H1 (cell line): ENCODE results near the gene AHRR. TPM values are rescaled to one million over a fixed set of nuclear protein-coding genes. Genes with fewer than 3 reads are reported as not detected.

Experiments used
- CTCF ChIA-PET: fragments of 300-600 bp; sonication (Branson Sonifier 250); formaldehyde crosslinking; loops from one replicate; lab custom pipeline; 2021; ENCODE audit not compliant: partially characterized antibody; lab: Charles Lee
- POLR2A ChIA-PET: fragments of 300-600 bp; sonication (Branson Sonifier 250); formaldehyde crosslinking; loops from one replicate; lab custom pipeline; 2021; ENCODE audit warnings: inconsistent platforms; ENCODE audit not compliant: partially characterized antibody; lab: Charles Lee
- DNase-seq, 2 experiments: peaks; one replicate each; pipeline versions ENCODE4 v3.0.0 to v3.0.0-alpha.2; 2010 to 2022; ENCODE audit warnings: low spot score in 2 of 2, low read depth in 1 of 2, mixed read lengths in 1 of 2
- FAIRE-seq: peaks from 2 replicates; lab custom pipeline; 2011; peaks lifted over from hg19 to GRCh38; lab: Jason Lieb, UNC
- H2AFZ ChIP-seq: 2 replicates; pipeline ENCODE4 v1.8.1; 2012; ENCODE audit warnings: low read length, inconsistent platforms
- H2AK5ac ChIP-seq: 2 replicates; pipeline ENCODE4 v1.6.1; 2013; ENCODE audit warnings: low read depth, low read length
- H2BK120ac ChIP-seq: replicated peaks from 2 replicates; pipeline ENCODE3; 2013; ENCODE audit warnings: low read depth, low read length, inconsistent platforms
- H2BK12ac ChIP-seq: 2 replicates; pipeline ENCODE4 v1.6.1; 2013; ENCODE audit warnings: low read depth, low read length
- H2BK15ac ChIP-seq: 2 replicates; pipeline ENCODE4 v1.6.1; 2013; ENCODE audit warnings: low read length
- H2BK20ac ChIP-seq: 2 replicates; pipeline ENCODE4 v1.6.1; 2013; ENCODE audit warnings: low read length
- H2BK5ac ChIP-seq: 2 replicates; pipeline ENCODE4 v1.6.1; 2013; ENCODE audit warnings: low read depth, low read length
- H3K14ac ChIP-seq: 2 replicates; pipeline ENCODE4 v1.6.1; 2013; ENCODE audit warnings: inconsistent platforms; ENCODE audit not compliant: insufficient read length
- H3K18ac ChIP-seq: 2 replicates; pipeline ENCODE4 v1.6.1; 2013; ENCODE audit warnings: low read length; ENCODE audit errors: extremely low read depth
- H3K23ac ChIP-seq: 2 replicates; pipeline ENCODE4 v1.6.1; 2013; ENCODE audit warnings: inconsistent platforms; ENCODE audit not compliant: insufficient read length
- H3K23me2 ChIP-seq: 2 replicates; pipeline ENCODE4 v1.6.1; 2013; ENCODE audit warnings: low read depth, low read length
- H3K27ac ChIP-seq: 2 replicates; pipeline ENCODE4 v1.6.1; 2011; ENCODE audit warnings: low read depth, low read length, inconsistent platforms
- H3K27me3 ChIP-seq, 4 experiments: replicated peaks in 1 of 4; 1 replicate in 1 of 4; 2 replicates in 3 of 4; pipeline versions ENCODE4 v1.6.1 to v1.8.1; 2011 to 2013; ENCODE audit warnings: low read length in 3 of 4, mild to moderate bottlenecking in 3 of 4, inconsistent platforms in 2 of 4, mixed read lengths in 2 of 4, moderate library complexity in 1 of 4; ENCODE audit not compliant: control insufficient read depth in 3 of 4, insufficient read depth in 3 of 4; ENCODE audit errors: extremely low read depth in 1 of 4
- H3K36me3 ChIP-seq, 4 experiments: 2 replicates each; pipeline versions ENCODE4 v1.6.1 to v1.8.1; 2011 to 2013; ENCODE audit warnings: mild to moderate bottlenecking in 4 of 4, low read length in 3 of 4, moderate library complexity in 2 of 4, control low read depth in 1 of 4, inconsistent platforms in 1 of 4; ENCODE audit not compliant: insufficient read depth in 4 of 4, control insufficient read depth in 2 of 4
- H3K4ac ChIP-seq: replicated peaks from 2 replicates; pipeline ENCODE3; 2013; ENCODE audit warnings: low read length, low read depth, mixed read lengths, inconsistent platforms; ENCODE audit not compliant: insufficient read length
- H3K4me1 ChIP-seq, 4 experiments: replicated peaks in 1 of 4; 1 replicate in 1 of 4; 2 replicates in 3 of 4; pipeline versions ENCODE4 v1.6.1 to v1.8.1; 2011 to 2013; ENCODE audit warnings: low read length in 3 of 4, inconsistent platforms in 2 of 4, mixed read lengths in 1 of 4; ENCODE audit not compliant: insufficient read depth in 4 of 4, control insufficient read depth in 3 of 4
- H3K4me2 ChIP-seq, 2 experiments: 2 replicates each; pipeline versions ENCODE4 v1.6.1 to v1.8.1; 2011 to 2013; ENCODE audit warnings: low read depth in 2 of 2, low read length in 2 of 2, control low read depth in 1 of 2, inconsistent platforms in 1 of 2, mild to moderate bottlenecking in 1 of 2; ENCODE audit not compliant: insufficient read depth in 1 of 2
- H3K4me3 ChIP-seq, 4 experiments: fragments of 200-600, 300-600 bp in 1 of 4; sonication (generic), shearing (Covaris generic), sonication (Bioruptor Twin) in 1 of 4; 2 replicates each; pipeline versions ENCODE4 v1.5.1 to v1.8.1; 2011 to 2016; ENCODE audit warnings: low read length in 4 of 4, low read depth in 3 of 4, control low read depth in 2 of 4, inconsistent platforms in 2 of 4, mild to moderate bottlenecking in 2 of 4, mixed read lengths in 1 of 4, moderate library complexity in 1 of 4; ENCODE audit not compliant: insufficient read depth in 2 of 4; ENCODE audit errors: extremely low read depth in 1 of 4
- H3K56ac ChIP-seq: replicated peaks from 2 replicates; pipeline ENCODE3; 2013; ENCODE audit warnings: low read depth, mild to moderate bottlenecking, mixed read lengths, low read length, inconsistent platforms; ENCODE audit not compliant: insufficient read length
- H3K79me1 ChIP-seq: 2 replicates; pipeline ENCODE4 v1.6.1; 2013; ENCODE audit warnings: low read depth, low read length, control low read depth
- H3K79me2 ChIP-seq, 2 experiments: 2 replicates each; pipeline versions ENCODE4 v1.6.1 to v1.8.1; 2012 to 2013; ENCODE audit warnings: low read length in 2 of 2, mild to moderate bottlenecking in 2 of 2, inconsistent platforms in 1 of 2; ENCODE audit not compliant: insufficient read depth in 2 of 2, control insufficient read depth in 1 of 2
- H3K9ac ChIP-seq, 4 experiments: replicated peaks in 1 of 4; 1 replicate in 1 of 4; 2 replicates in 3 of 4; pipeline versions ENCODE4 v1.6.1 to v1.8.1; 2011 to 2013; ENCODE audit warnings: low read depth in 3 of 4, low read length in 3 of 4, control low read depth in 2 of 4, mild to moderate bottlenecking in 2 of 4, moderate library complexity in 2 of 4, inconsistent platforms in 1 of 4; ENCODE audit errors: extremely low read depth in 1 of 4
- H3K9me3 ChIP-seq, 2 experiments: 2 replicates each; pipeline versions ENCODE4 v1.6.1 to v1.8.1; 2012 to 2013; ENCODE audit warnings: mild to moderate bottlenecking in 2 of 2, moderate library complexity in 2 of 2, control low read depth in 1 of 2, inconsistent platforms in 1 of 2, low read depth in 1 of 2, low read length in 1 of 2, mixed read lengths in 1 of 2; ENCODE audit not compliant: insufficient read depth in 2 of 2
- H4K20me1 ChIP-seq, 2 experiments: replicated peaks in 1 of 2; 2 replicates each; pipeline versions ENCODE3 to v1.8.1; 2011 to 2013; ENCODE audit warnings: inconsistent platforms in 2 of 2, low read length in 2 of 2, mild to moderate bottlenecking in 1 of 2; ENCODE audit not compliant: insufficient read depth in 2 of 2, control insufficient read depth in 1 of 2
- H4K5ac ChIP-seq: 2 replicates; pipeline ENCODE4 v1.6.1; 2013; ENCODE audit warnings: low read length, low read depth, mixed read lengths, inconsistent platforms; ENCODE audit not compliant: insufficient read length
- H4K8ac ChIP-seq: 2 replicates; pipeline ENCODE4 v1.8.0; 2013; ENCODE audit warnings: mild to moderate bottlenecking, moderate library complexity, low read length, inconsistent platforms; ENCODE audit not compliant: insufficient read depth; ENCODE audit errors: extremely low read depth
- H4K91ac ChIP-seq: replicated peaks from 2 replicates; pipeline ENCODE3; 2013; ENCODE audit warnings: low read length, mixed read lengths, inconsistent platforms; ENCODE audit not compliant: insufficient read length
- CHD1 ChIP-seq: IDR thresholded peaks from 2 replicates; pipeline ENCODE4 v1.6.1; 2012; ENCODE audit warnings: low read depth, low read length, improper control_type of control experiment
- CTCF ChIP-seq, 3 experiments: IDR thresholded peaks; 1 replicate in 2 of 3; 2 replicates in 1 of 3; pipeline versions ENCODE4 v1.5.1 to v1.6.1; 2011; ENCODE audit warnings: low read length in 3 of 3, mild to moderate bottlenecking in 3 of 3, inconsistent platforms in 2 of 3, low read depth in 1 of 3, moderate library complexity in 1 of 3; ENCODE audit not compliant: insufficient read depth in 1 of 3; ENCODE audit errors: control extremely low read depth in 1 of 3
- EZH2 ChIP-seq: fragments of 200-600 bp; sonication (generic); IDR thresholded peaks from 2 replicates; pipeline ENCODE4 v1.7.1; 2012; ENCODE audit warnings: low read depth, mild to moderate bottlenecking, moderate library complexity, low read length, inconsistent platforms; ENCODE audit not compliant: severe bottlenecking
- GTF2F1 ChIP-seq: IDR thresholded peaks from 2 replicates; pipeline ENCODE4 v1.6.1; 2012; ENCODE audit warnings: low read depth, low read length, improper control_type of control experiment, borderline replicate concordance
- MAX ChIP-seq: IDR thresholded peaks from 2 replicates; pipeline ENCODE4 v1.6.1; 2012; ENCODE audit warnings: inconsistent platforms
- NANOG ChIP-seq: IDR thresholded peaks from 2 replicates; pipeline ENCODE4 v1.6.1; 2011; ENCODE audit warnings: low read length, low read depth, mild to moderate bottlenecking, inconsistent platforms; ENCODE audit not compliant: insufficient read depth, poor library complexity, severe bottlenecking
- RBBP5 ChIP-seq: IDR thresholded peaks from 2 replicates; pipeline ENCODE4 v1.7.1; 2012; ENCODE audit warnings: low read depth, mild to moderate bottlenecking, inconsistent platforms, low read length, moderate library complexity, borderline replicate concordance
- RNF2 ChIP-seq: fragments of 200-900, 300-1000 bp; sonication (generic); IDR thresholded peaks from 2 replicates; pipeline ENCODE4 v1.7.1; 2016; ENCODE audit warnings: borderline replicate concordance, low read depth, mild to moderate bottlenecking, antibody characterized with exemption, low read length; ENCODE audit not compliant: poor library complexity, severe bottlenecking; ENCODE audit errors: missing control alignments
- RXRA ChIP-seq: IDR thresholded peaks from 2 replicates; pipeline ENCODE4 v1.6.1; 2011; ENCODE audit warnings: low read depth, mild to moderate bottlenecking, low read length, moderate library complexity; ENCODE audit not compliant: insufficient read depth
- SIX5 ChIP-seq: IDR thresholded peaks from 2 replicates; pipeline ENCODE4 v1.6.1; 2011; ENCODE audit warnings: mild to moderate bottlenecking, low read depth, low read length
- WGBS, 2 experiments: shearing (Covaris generic) in 1 of 2; methylation state at CpG; one replicate each; pipeline versions ENCODE4 v1.1.6 to v1.1.7; 2013 to 2015; ENCODE audit warnings: low lambda C conversion rate in 2 of 2, mixed read lengths in 2 of 2, inconsistent platforms in 1 of 2, low coverage in 1 of 2, missing lambda C conversion rate in 1 of 2; ENCODE audit not compliant: insufficient replicate concordance in 2 of 2, insufficient coverage in 1 of 2, insufficient read length in 1 of 2; ENCODE audit errors: extremely low coverage in 1 of 2, missing lambda C conversion rate in 1 of 2; 5-methylcytosine and 5-hydroxymethylcytosine counted together
- polyA plus RNA-seq, 7 experiments: library from polyadenylated mRNA; depleted of rRNA in 3 of 7; stranded (reverse) in 5 of 7; unstranded in 2 of 7; fragments of >200 nt in 5 of 7; fragments of 200-250 nt in 2 of 7; gene quantifications; 1 replicate in 5 of 7; 2 replicates in 1 of 7; 4 replicates in 1 of 7; pipeline versions ENCODE4 v1.2.1 to v1.2.3, GENCODE V29; 2011 to 2013; ENCODE audit warnings: missing spikeins in 2 of 7, mixed read lengths in 2 of 7
- total RNA-seq: library from RNA; stranded (reverse); fragmentation: NEBNext Ultra II Directional; extraction: Animal tissue kit (Norgen Biotek cat#: 25700); gene quantifications from 2 replicates; pipeline ENCODE4 v1.2.1, GENCODE V29; 2021

AHRR gene
- total and polyA plus RNA-seq, 2 of the 8 experiments (the other 6 are each of a cell fraction or from before 2014, with no cell fraction given): 0.41 to 0.80 TPM

GRCh38 chr5:385321-385720, 63.8 kb downstream of the AHRR start:
- no peak overlapping the region for H4K5ac ChIP-seq
- no peak overlapping the region for H2BK20ac ChIP-seq
- H3K27ac ChIP-seq: no peak overlapping the region
- no peak overlapping the region for H4K8ac ChIP-seq
- H3K9ac ChIP-seq: no peak overlapping the region
- FAIRE-seq (no peak), DNase-seq (no peak)
- H3K4me2 ChIP-seq: no peak overlapping the region
- H3K56ac ChIP-seq: no peak overlapping the region
- H3K9me3 ChIP-seq: no peaks in the 10 kb centered on the region
- H2BK12ac ChIP-seq: no peak overlapping the region
- peaks cover 0 to 4% (median 2%) of the 10 kb centered on the region in 4 experiments; a peak in 1 of 7 replicates for H3K4me1 ChIP-seq
- H3K27me3 ChIP-seq: peaks cover 0 to 3% (median 0%) of the 10 kb centered on the region in 4 experiments; a peak in 3 of 7 replicates
- no peaks in the 10 kb centered on the region for H4K20me1 ChIP-seq
- no peaks in the 10 kb centered on the region for H3K79me1 ChIP-seq
- POLR2A ChIA-PET: no interaction called here
- no peak overlapping the region for H2BK15ac ChIP-seq
- no peak overlapping the region for H3K4ac ChIP-seq
- H2AFZ ChIP-seq: no peak overlapping the region
- H3K4me3 ChIP-seq: no peak overlapping the region
- H3K36me3 ChIP-seq: no peaks in the 10 kb centered on the region
- no peak overlapping the region for H3K18ac ChIP-seq
- no peak overlapping the region for H4K91ac ChIP-seq
- no peak overlapping the region for H2AK5ac ChIP-seq
- H2BK120ac ChIP-seq: no peak overlapping the region
- no peak overlapping the region for H2BK5ac ChIP-seq
- no peak overlapping the region for H3K14ac ChIP-seq
- H3K23ac ChIP-seq: no peak overlapping the region
- H3K23me2 ChIP-seq: no peaks in the 10 kb centered on the region
- 77% methylated on average over 1 of the region's 1 CpG; no CpG with 5 or more reads in 1 of the 2 experiments for WGBS, 2 experiments
- CTCF ChIA-PET: interaction anchor here (1.1 to 1.4 kb wide), 3 partner anchors 11 to 47 kb away, joined by 3 to 4 read pairs (median 3); no protein-coding TSS in a partner anchor
- no peaks in the 10 kb centered on the region for H3K79me2 ChIP-seq
- TF ChIP-seq RBBP5 (no peak), CHD1 (no peak), RXRA (no peak), GTF2F1 (no peak), CTCF (IDR thresholded peaks at IDR 0.05; ENCODE audit: control extremely low read depth in 1 of 3, insufficient read depth in 1 of 3, low read depth in 1 of 3, low read length in 3 of 3) (no peak), NANOG (no peak), RNF2 (no peak), SIX5 (no peak), EZH2 (no peak), MAX (no peak)
